WTC11 (cell line): ENCODE measurements around the gene FNDC3B.

ENCODE experiments used
- TF ChIP-seq, protein P1 (sequence below): sonication (generic); formaldehyde crosslinking; IDR thresholded peaks from 2 replicates; pipeline ENCODE4 v1.8.0; 2022; ENCODE audit warnings: mild to moderate bottlenecking, missing genetic modification reagents
- TF ChIP-seq, protein P2 (sequence below): fragments of 200-600 bp; IDR thresholded peaks from 2 replicates; pipeline ENCODE4 v1.8.0; 2022; ENCODE audit warnings: antibody characterized with exemption

DNA sequence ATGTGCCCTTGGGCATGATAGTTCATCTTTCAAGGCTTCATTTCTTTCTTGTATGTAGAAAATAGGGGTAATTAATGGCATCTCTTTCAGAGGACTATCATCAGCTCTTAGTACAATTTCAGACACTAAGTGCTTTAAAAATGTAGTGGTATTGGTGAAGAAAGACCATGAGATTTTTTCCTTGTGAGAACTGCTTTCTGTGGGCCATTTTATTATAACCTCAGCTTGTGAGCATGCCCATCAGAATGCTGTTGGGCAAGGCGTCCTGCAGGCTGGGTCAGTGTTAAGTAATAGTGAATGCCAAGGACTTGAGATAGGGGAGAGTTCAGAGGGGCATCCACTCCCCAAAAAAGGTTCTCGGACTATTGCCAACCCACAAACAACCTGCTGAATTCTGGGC lies 221.0 kb downstream of the FNDC3B start:
- TF ChIP-seq, protein P1, sequence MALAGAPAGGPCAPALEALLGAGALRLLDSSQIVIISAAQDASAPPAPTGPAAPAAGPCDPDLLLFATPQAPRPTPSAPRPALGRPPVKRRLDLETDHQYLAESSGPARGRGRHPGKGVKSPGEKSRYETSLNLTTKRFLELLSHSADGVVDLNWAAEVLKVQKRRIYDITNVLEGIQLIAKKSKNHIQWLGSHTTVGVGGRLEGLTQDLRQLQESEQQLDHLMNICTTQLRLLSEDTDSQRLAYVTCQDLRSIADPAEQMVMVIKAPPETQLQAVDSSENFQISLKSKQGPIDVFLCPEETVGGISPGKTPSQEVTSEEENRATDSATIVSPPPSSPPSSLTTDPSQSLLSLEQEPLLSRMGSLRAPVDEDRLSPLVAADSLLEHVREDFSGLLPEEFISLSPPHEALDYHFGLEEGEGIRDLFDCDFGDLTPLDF (CRISPR knock-in tag), result no peak
- TF ChIP-seq, protein P2, sequence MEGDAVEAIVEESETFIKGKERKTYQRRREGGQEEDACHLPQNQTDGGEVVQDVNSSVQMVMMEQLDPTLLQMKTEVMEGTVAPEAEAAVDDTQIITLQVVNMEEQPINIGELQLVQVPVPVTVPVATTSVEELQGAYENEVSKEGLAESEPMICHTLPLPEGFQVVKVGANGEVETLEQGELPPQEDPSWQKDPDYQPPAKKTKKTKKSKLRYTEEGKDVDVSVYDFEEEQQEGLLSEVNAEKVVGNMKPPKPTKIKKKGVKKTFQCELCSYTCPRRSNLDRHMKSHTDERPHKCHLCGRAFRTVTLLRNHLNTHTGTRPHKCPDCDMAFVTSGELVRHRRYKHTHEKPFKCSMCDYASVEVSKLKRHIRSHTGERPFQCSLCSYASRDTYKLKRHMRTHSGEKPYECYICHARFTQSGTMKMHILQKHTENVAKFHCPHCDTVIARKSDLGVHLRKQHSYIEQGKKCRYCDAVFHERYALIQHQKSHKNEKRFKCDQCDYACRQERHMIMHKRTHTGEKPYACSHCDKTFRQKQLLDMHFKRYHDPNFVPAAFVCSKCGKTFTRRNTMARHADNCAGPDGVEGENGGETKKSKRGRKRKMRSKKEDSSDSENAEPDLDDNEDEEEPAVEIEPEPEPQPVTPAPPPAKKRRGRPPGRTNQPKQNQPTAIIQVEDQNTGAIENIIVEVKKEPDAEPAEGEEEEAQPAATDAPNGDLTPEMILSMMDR, result no peak
